Prostate gland (tissue), 2 donors: ENCODE results near the gene SLC13A4.
"Not testable (repeated sequence)": the region's sequence is repeated elsewhere in the genome, so short reads cannot be mapped to it uniquely, and the experiment has no call there.

Source experiments
- CTCF ChIP-seq, 4 experiments: fragments of 200-600 bp in 2 of 4; fragments of 450-650 bp in 2 of 4; sonication (generic) in 2 of 4; IDR thresholded peaks; 1 replicate in 3 of 4; 2 replicates in 1 of 4; pipeline ENCODE4 v1.5.1; 2016 to 2019; ENCODE audit warnings: antibody characterized with exemption in 4 of 4, mild to moderate bottlenecking in 2 of 4, moderate library complexity in 2 of 4
- POLR2A ChIP-seq: fragments of 450-650 bp; IDR thresholded peaks from one replicate; pipeline ENCODE4 v1.6.1; 2016; ENCODE audit warnings: antibody characterized with exemption, mild to moderate bottlenecking

- TF ChIP-seq CTCF (IDR thresholded peaks at IDR 0.05); POLR2A: not testable (repeated sequence)
Observed at GRCh38 chr7:135692606-135693005, 35.4 kb downstream of the SLC13A4 start.
